Measurements from ENCODE around the gene CLPSL1.

The CLPSL1 gene

GRCh38 chr6:35808688-35809087 lies 27.9 kb downstream of the CLPSL1 start:
- DNase-seq (ENCODE audit: low read depth): no peak
- TF ChIP-seq CTCF (IDR thresholded peaks at IDR 0.05; ENCODE audit: insufficient read depth, low read depth, low read length, missing control alignments): no peak
- H3K4me3 ChIP-seq (ENCODE audit: low read depth, low read length): no peak overlapping the region

- DNase-seq (ENCODE audit: low read depth): no peak
- TF ChIP-seq CTCF (IDR thresholded peaks at IDR 0.05; ENCODE audit: insufficient read depth, low read depth, low read length, missing control alignments): no peak
Observed at GRCh38 chr6:35809809-35810208, 29.0 kb downstream of the CLPSL1 start.

GRCh38 chr6:35810971-35811698 lies 30.3 kb downstream of the CLPSL1 start:
- no peak for DNase-seq (ENCODE audit: low read depth)
- H3K4me3 ChIP-seq (ENCODE audit: low read depth, low read length): no peak overlapping the region

More at GRCh38 chr6:35809809-35810208, 29.0 kb downstream of the CLPSL1 start:
- no peak overlapping the region for H3K4me3 ChIP-seq (ENCODE audit: low read depth, low read length)

GRCh38 chr6:35811699-35811995 lies 30.8 kb downstream of the CLPSL1 start:
- no peak overlapping the region for H3K4me3 ChIP-seq (ENCODE audit: low read depth, low read length)

More at GRCh38 chr6:35810971-35811698, 30.3 kb downstream of the CLPSL1 start:
- TF ChIP-seq CTCF (IDR thresholded peaks at IDR 0.05; ENCODE audit: insufficient read depth, low read depth, low read length, missing control alignments): no peak

GRCh38 chr6:35817515-35817914 lies 36.7 kb downstream of the CLPSL1 start:
- TF ChIP-seq CTCF (IDR thresholded peaks at IDR 0.05; ENCODE audit: insufficient read depth, low read depth, low read length, missing control alignments): no peak
- H3K4me3 ChIP-seq (ENCODE audit: low read depth, low read length): no peak overlapping the region
- DNase-seq (ENCODE audit: low read depth): no peak

More at GRCh38 chr6:35811699-35811995, 30.8 kb downstream of the CLPSL1 start:
- DNase-seq (ENCODE audit: low read depth): no peak
- no peak for TF ChIP-seq CTCF (IDR thresholded peaks at IDR 0.05; ENCODE audit: insufficient read depth, low read depth, low read length, missing control alignments)

GRCh38 chr6:35823601-35824000 lies 42.8 kb downstream of the CLPSL1 start:
- no peak for DNase-seq (ENCODE audit: low read depth)
- no peak overlapping the region for H3K4me3 ChIP-seq (ENCODE audit: low read depth, low read length)
- TF ChIP-seq CTCF (IDR thresholded peaks at IDR 0.05; ENCODE audit: insufficient read depth, low read depth, low read length, missing control alignments): no peak

All from GM12865 (cell line).